HG02798 (cell line): ENCODE results near the gene ZNF282.
A peak's percentile ranks its signal among the peaks of the same experiment; 100 is the strongest.

Source experiments
- ATAC-seq: cut with Tn5 transposase; IDR thresholded peaks from one replicate; pipeline ENCODE4 v1.9.1; 2021; ENCODE audit warnings: mild to moderate bottlenecking; ENCODE audit not compliant: unreplicated experiment, poor library complexity

Gene ZNF282

DNA sequence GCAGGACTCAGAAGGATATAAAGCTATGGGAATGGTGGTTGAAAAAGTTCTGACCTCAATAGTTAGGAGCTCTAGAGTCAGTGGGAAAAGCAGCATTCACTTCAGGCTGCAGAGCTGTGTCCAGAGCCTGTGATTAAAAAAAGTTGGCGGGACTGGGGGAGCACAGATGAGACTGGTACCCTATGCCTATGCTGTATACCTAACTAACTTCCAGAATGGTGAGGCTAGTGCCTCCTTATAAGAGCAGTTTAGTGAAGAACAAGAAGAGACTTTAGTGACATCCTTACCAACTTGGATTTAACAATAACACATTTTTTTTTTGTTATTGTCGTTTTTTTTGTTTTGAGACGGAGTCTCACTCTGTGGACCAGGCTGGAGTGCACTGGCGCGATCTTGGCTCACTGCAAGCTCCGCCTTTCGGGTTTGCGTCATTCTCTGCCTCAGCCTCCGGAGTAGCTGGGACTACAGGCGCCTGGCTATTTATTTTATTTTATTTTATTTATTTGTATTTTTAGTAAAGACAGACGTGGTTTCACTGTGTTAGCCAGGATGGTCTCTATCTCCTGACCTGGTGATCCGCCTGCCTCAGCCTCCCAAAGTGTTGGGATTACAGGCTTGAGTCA is 6.6 kb upstream of the ZNF282 start:
- ATAC-seq = no peak

DNA sequence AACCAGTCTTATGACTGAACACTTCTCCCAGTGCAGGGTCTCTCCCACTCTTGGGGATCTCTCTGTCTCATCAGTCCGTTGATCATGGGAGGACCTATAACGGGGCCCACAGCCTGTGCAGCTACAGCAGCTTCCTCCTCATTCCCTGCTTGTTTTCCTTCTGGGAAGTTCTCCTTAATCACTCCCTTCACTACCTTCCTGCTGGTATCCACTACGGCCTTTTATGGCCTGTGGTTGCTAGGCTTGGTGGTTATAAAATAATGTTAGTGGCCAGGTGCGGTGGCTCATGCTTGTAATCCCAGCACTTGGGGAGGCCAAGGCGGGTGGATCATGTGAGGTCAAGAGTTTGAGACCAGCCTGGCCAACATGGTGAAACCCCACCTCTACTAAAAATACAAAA is 3.5 kb upstream of the ZNF282 start:
- no peak for ATAC-seq

DNA sequence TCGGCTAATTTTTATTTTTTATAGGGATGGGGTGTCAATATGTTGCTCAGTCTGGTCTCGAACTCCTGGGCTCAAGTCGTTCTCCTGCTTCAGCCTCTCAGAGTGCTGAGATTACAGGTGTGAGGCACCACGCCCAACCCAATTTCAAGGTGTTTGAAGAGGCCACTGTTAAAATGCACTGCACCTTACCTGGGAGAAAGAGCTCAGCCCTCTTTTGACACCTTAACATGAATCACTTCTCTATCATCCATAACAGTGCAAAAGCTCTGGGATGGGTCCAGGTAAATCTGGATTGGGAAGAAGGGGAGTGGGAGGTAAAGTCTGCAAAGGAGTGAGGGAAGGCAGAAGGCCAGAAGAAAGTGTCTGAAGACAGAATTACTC is 557 bp upstream of the ZNF282 start:
- no peak for ATAC-seq

DNA sequence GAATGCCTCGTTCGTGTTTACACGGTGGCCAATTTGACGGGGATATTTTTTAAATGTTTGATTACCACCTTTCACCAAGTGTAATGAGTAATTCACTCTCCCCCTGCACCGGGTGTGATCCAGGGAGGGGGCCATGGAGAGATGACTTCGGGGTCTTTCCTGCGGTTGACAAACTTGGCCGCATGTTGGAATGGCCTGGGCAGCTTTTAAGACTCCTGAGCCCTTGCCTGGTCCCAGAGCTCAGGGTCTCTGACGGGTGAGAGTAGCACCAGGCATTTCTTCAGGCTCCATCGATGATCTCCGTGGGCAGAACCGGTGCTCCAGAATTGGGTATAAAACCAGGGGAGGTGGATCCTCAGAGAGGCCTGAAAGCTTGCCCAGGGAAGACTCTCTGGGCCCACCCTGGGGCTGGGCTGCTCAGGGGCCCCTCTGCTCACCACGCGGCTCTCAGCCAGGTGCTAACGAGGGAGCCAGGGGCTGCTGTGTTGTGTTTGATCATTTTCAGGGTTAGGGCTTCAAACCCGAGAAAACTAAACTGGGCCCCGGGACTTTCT is 882 bp downstream of the ZNF282 start:
- peak; percentile 8 for ATAC-seq

DNA sequence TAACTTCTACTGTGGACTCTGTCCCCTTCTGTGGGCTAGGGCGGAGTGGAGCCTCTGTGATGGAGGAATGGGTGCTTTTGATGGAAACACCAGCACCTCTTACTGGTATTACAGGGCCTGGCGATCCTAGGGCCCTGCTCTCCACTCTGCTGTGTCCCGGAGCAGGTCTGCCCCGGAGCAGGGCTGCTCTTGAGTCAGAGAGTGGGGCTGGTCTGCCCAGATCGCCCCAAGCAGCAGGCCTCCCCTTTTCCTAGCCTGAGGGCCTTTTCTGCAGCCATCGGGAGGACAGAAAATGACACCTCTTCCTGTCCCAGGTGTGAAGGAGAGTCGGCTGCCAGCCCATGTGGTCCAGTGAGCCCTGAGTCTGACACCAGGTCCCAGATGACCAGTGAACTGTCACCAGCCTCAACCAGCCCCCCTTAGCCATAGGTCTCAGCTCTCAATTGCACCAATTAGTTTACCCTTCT is 1.4 kb downstream of the ZNF282 start:
- ATAC-seq = peak; percentile 11

DNA sequence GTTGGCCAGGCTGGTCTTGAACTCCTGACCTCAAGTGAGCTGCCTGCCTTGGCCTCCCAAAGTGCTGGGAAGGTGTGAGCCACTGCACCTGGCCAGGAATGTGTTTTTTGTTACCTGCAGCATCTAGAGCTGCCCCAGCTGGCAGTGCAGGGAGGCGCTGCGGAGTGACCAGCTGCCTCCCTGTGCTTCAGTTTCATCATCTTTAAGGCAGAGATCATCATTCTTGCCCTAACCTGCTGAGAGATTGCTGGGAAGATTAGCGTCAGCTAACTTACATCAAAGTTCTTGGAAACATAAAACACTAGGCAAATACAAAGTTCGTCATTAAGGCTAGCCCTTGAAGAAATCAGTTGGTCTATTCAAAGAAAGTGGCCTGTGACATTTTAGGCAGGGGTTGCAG is 2.3 kb downstream of the ZNF282 start:
- no peak for ATAC-seq

DNA sequence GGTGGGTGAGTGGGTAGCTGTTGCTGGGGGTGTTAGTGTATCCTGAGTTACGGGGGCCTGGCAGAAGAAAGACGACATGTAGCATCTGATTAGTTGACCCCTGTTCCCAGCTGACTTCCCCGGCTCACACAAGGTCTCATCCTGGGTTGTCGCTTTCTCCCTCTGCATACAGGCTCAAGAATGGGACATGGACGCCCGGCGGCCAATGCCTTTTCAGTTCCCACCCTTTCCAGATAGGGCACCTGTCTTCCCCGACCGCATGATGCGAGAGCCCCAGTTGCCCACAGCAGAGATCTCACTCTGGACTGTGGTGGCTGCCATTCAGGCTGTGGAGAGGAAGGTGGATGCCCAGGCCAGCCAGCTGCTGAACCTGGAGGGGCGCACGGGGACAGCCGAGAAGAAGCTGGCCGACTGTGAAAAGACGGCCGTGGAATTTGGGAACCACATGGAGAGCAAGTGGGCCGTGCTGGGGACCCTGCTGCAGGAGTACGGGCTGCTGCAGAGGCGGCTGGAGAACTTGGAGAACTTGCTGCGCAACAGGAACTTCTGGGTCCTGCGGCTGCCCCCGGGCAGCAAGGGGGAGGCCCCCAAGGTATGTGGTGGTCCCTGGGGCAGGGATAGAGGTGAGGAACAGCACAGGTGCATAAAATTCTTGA is 2.9 kb downstream of the ZNF282 start:
- no peak for ATAC-seq

DNA sequence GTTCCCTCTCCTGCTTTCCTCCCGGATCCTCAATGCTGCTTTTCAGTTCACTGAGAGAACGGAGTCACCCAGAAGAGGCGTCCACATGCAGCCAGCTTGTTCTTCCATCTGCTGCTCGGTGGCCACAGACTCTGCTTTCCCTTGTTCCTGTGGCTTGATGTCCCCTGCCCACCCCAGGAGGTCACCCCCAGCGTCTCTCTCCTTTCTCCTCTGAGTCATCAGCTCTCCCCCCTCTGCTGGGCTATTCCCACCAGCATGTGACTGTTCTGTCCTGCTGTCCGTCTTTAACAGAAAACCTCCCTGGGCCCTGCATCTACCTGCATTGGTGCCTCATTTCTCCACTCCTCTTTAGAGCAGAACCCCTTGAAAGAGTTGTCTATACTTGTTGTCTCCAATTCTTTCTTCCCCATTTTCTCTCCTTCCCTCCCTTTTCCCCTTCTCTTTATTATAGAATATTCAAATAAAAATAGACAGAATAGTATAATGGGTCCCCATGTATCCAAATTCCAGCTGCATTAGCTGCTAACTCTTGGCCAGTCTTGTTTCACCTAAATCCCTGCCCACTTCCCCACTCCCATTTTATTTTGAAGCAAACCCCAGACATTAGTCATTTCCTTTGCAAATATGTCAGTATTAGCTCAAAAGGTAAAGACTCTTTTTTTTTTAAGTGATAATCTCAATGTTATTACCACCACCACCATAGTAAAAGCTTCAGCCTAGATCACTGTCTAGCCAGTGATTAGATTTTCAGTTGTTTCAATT is 4.1 kb downstream of the ZNF282 start:
- ATAC-seq = no peak

DNA sequence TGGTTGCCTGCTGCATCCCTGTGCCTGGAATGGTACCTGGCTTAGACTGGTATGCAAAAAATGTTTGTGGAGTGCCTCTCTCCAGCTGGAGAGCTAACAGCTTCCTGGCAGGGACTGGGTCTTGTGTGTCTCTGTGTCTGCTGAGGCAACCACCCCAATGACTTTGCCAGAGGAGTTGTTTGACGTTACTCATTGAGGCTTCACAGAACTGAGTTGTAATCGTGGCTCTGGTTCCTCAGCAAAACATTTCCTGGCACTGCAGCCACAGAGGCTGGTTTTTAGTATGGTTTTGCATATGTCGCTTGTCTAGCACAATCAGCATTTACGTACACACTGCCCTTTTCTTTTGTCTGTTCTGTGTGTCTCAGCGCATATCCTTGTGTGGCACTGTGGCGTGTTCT is 7.5 kb downstream of the ZNF282 start:
- ATAC-seq = no peak

DNA sequence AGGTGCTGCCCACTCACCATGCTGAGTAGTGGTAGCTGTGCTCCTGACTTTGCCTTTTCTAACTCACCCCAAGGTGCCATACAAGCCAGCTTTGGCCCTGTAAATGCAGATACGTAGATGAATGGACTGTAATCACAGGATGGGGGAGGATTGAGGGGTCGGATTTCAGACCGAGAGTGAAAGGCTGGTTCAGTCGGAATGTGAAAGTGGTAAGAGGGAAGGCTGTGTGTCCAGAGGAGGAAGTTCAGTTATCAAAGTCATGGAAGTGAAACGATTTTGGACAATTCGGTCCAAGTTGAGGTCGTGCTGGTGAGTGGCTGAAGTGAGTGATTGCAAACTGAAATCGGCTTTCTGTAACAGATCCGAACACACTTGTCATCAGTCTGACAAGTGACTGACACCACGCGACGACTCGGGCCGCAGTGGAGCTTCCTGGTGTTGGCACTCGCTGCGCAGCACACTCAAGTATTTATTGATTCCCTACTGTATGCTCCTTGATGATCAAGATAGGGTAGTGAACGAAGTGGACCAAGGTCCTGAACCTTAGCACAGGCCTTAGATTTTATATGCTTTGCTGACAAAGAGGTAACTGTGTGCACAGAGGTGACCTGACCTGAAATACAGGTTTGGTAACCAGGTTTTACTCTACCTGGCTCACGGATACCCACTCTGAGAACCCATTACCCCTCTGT is 10.5 kb downstream of the ZNF282 start:
- ATAC-seq = no peak

DNA sequence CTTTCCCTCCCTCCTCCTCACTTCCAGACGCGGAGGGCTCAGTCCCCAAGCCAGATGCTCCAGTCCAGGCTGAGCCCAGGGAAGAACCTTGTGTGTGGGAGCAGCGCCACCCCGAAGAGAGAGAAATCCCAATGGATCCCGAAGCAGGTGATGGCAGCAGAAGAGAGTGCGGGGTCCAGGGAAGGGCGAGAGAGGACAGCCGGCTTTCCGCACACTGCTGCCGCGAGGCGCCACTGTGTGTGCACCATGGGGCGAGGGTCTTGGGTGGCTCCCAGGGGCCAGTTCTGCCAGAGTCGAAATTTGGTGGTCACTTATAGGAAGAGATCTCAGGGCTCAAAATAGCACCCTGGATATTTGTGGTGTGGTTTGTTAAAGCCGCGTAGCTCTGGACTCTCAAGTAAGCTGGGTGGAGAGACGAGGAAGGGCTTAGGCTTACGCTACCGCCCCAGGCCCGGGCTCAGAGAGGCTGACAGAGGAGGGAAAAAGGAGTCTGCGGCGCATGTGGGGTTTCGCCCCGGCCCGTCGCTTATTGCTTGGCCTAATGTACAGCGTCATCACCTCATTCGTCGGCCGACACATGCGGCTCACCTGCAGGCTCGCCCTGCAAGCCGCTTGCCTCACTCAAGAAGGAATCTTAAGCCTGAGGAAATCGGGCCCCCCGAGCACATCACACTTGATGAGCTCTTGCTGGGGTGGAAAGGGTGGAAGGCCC is 12.1 kb downstream of the ZNF282 start:
- ATAC-seq = no peak

DNA sequence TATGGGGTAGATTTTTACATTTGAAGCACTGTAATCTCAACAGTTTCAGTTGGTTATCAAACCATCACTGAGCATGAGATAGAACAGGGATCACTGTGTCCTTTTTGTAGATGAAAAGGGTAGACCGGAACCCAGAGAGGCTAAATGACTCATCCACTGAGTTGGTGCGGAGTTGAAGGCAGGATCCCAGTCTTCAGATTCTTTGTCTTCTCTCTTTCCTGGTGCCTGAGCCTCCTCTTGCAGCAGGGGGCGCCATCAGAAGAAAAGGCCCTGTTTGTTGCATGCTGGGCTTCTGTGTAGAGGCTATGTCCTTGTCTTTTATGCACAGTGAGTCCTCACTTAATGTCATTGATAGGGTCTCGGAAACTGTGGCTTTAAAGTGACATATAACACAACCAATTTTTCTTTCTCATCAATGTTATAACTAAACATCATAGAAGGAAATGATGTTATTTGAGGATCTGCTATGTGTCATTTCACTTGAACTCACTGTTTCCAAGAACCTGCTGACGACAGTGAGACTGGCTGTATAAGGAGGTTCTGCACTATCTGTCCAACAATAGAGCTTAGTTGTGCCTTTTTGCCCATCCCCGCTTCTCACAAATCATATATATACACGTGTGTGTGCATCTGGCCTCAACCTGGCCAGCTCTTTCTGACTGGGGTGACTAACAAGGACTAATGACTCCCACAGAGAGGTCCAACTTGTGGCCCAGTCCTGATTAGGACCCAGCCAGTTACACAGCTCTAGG is 14.3 kb downstream of the ZNF282 start:
- peak; percentile 50 for ATAC-seq

DNA sequence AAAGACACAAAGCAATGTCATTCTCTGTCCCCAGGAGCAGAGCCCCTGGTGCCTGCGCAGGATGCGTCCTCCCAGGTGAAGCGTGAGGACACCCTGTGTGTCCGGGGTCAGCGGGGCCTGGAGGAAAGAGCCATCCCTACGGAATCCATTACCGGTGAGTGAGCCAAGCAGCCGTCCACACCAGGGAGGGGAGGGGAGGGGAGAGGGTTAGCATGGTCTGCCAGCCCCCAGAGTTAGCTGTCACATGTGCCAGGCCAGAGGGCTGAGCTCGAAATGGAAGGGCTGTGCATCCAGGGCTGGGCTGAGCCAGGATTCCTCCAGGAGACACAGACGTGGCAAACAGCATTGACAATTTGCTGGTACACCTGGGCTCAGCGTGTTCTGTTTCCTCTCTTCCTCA is 15.2 kb downstream of the ZNF282 start:
- ATAC-seq = no peak

DNA sequence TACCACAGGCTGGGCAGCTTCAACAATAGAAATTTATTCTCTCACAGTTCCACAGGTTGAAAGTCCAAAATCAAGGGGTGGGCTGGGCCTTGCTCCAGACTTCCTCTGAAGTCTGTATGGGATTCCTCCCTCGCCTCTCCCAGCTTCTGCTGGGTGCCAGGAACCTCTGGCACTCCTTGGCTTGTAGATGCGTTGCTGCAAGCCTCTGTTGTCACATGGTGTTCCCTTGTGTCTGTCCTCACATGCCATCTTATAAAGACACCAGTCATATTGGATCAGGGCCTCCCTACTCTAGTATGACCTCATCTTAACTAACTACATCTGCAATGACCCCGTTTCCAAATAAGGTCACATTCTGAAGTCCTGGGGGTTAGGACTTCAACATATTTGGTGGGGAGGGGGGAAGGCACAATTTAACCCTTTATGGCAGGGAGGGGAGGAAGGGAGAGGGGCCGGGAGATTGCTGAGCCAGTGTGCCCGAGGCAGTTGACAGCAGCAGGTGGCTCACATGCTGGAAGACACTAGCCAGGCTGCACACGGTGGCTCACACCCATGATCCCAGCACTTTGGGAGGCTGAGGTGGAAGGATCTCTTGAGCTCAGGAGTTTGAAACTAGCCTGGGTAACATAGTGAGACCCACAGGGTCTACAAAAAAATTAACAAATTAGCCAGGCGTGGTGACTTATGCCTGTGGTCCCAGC is 18.8 kb downstream of the ZNF282 start:
- ATAC-seq = no peak

DNA sequence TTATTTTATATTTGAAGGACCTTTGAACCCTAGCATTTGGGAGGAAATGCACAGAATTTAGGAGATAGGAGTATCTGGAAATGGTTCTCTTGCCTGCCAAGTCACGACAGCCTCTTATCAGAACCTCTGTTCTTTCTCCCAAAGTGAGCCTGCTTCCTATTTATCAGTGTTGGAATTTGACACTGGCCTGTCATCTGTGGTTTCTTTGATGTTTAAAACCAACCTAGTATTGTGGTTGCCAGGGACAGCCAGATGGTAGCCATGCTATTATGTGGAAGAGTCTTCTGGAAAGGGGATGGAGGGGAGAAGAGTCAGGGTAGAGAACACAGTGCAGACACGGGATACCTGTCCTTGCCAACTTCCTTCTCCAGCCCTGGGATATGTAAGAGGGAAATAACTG is 21.1 kb downstream of the ZNF282 start:
- ATAC-seq = no peak

DNA sequence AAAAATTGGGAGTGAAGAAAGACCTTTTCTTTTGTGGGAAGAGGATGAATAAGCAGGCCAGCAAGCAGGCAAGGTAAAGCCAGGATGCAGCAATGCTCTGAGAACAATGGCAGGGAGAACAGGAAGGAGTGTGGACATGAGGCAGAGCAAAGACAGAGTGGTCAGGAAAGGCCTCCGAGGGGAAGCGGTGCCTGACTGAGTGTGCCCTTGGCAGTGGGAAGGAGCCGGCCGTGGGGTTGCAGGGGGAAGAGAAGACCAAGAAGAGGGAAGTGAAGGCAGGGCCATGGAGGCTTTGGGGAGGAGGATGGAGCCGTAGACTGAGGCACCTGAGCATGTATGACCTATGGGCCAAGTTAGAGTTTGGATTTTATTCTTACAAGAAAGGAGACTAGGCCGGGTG is 22.2 kb downstream of the ZNF282 start:
- no peak for ATAC-seq

DNA sequence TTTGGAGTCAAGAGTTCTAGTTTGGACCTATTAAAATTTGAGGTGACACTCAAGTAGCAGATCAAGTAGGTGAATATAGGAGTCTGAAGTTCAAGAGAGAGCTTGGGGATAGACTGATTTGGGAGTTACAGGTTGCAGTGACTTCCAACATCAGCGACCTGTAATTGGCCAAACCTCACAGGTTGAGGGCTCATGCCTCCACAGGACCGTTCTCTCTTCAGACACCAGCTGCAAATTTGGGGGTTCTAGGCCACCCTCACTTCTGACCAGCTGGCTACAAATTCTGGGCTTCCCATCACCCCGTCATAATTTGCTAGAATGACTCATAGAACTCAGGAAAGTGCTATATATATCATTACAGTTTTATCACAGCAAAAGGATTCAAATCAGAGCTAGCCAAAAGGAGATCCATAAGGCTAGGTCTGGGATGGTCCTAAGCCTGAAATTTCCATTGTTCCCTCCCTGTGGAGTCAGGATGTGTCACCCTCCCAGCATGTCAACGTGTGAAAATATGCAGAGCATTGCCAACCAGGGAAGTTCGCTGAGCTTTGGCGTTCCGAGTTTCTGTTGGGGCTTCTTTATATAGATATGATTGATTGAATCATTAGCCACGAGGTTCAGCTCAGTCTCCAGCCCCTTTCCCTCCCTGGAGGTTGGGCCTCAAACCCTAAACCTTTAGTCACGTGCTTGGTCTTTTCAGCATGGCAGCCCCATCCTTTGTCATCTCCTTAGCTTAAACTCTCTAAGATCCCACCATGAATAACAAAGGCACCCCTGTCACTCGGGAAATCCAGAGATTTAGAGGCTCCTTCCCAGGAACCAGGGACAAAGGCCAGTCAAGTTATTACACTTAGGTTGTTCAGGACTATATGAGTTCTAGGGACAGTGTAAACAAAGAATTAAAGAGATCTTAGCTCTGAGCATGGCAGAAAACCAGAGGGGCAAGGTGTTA is 23.4 kb downstream of the ZNF282 start:
- no peak for ATAC-seq

DNA sequence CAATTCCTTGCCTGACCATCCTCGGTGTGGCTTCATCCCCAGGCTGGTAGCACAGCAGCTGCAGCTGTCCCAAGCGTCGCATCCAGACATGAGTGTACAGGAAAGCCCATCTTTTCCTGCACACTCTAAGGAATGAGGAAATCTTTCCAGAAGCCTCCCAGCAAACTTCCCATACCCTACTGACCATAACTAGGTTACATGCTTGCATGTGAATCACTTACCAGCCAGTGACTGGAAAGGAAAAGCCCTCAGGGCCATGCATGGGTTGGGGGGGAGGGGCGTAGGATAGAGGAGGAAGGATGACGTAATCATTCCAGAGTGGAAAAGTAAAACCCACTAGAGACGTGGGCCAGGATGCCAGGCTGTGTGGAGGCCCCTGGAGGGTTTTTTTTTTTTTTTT is 25.2 kb downstream of the ZNF282 start:
- no peak for ATAC-seq
